OCI-LY1 (cell line): ENCODE results near the gene OLIG1.

ENCODE experiments used
- H2AFZ ChIP-seq: fragments of 200-600 bp; sonication (generic), shearing (Covaris generic); 2 replicates; pipeline ENCODE4 v1.6.0; 2014; ENCODE audit warnings: antibody characterized with exemption, mild to moderate bottlenecking, low read length
- H3F3A ChIP-seq: fragments of 200-600 bp; sonication (generic), shearing (Covaris generic); 2 replicates; pipeline ENCODE4 v1.6.0; 2014; ENCODE audit warnings: mild to moderate bottlenecking, antibody characterized with exemption, low read length, moderate library complexity; ENCODE audit not compliant: insufficient read depth
- H3K27ac ChIP-seq: fragments of 200-600 bp; sonication (generic); 2 replicates; pipeline ENCODE4 v1.5.1; 2014; ENCODE audit warnings: low read length, mixed run types, mild to moderate bottlenecking, low read depth; ENCODE audit not compliant: poor library complexity, severe bottlenecking
- H3K27me3 ChIP-seq: fragments of 200-600 bp; sonication (generic); 2 replicates; pipeline ENCODE4 v1.6.0; 2014; ENCODE audit warnings: antibody characterized with exemption, mild to moderate bottlenecking, low read length, moderate library complexity; ENCODE audit not compliant: insufficient read depth
- H3K36me3 ChIP-seq: fragments of 200-600 bp; sonication (generic); 2 replicates; pipeline ENCODE4 v1.6.1; 2014; ENCODE audit warnings: mild to moderate bottlenecking, antibody characterized with exemption, low read length, moderate library complexity, mixed read lengths; ENCODE audit not compliant: insufficient read depth
- H3K4me1 ChIP-seq: fragments of 200-600 bp; sonication (generic); 2 replicates; pipeline ENCODE4 v1.5.1; 2014; ENCODE audit warnings: mild to moderate bottlenecking, low read length, moderate library complexity; ENCODE audit not compliant: insufficient read depth, severe bottlenecking
- H3K4me2 ChIP-seq: fragments of 200-600 bp; sonication (generic), shearing (Covaris generic); 2 replicates; pipeline ENCODE4 v1.6.1; 2014; ENCODE audit warnings: low read length
- H3K4me3 ChIP-seq: fragments of 200-600 bp; sonication (generic); 2 replicates; pipeline ENCODE4 v1.5.1; 2014; ENCODE audit warnings: low read length, low read depth, mild to moderate bottlenecking, mixed read lengths; ENCODE audit not compliant: poor library complexity, severe bottlenecking
- H3K79me2 ChIP-seq: fragments of 200-600 bp; shearing (Covaris generic); 2 replicates; pipeline ENCODE4 v1.6.1; 2016; ENCODE audit warnings: mixed run types, low read length, mixed read lengths; ENCODE audit not compliant: insufficient read depth
- H3K9ac ChIP-seq: fragments of 200-600 bp; sonication (generic), shearing (Covaris generic); 2 replicates; pipeline ENCODE4 v1.6.1; 2014; ENCODE audit warnings: mild to moderate bottlenecking, low read length, mixed read lengths
- H3K9me2 ChIP-seq: fragments of 200-600 bp; sonication (generic), shearing (Covaris generic); 2 replicates; pipeline ENCODE4 v1.6.1; 2014; ENCODE audit warnings: low read depth, mild to moderate bottlenecking, low read length, mixed read lengths
- H3K9me3 ChIP-seq: fragments of 200-600 bp; shearing (Covaris generic); 2 replicates; pipeline ENCODE4 v1.6.1; 2014; ENCODE audit warnings: low read length, mixed read lengths
- H4K20me1 ChIP-seq: fragments of 200-600 bp; sonication (generic), shearing (Covaris generic); 2 replicates; pipeline ENCODE4 v1.6.0; 2016; ENCODE audit warnings: mild to moderate bottlenecking, low read length; ENCODE audit not compliant: insufficient read depth
- CTCF ChIP-seq: fragments of 200-600 bp; sonication (generic), shearing (Covaris generic); IDR thresholded peaks from 2 replicates; pipeline ENCODE4 v1.5.1; 2017; ENCODE audit warnings: mild to moderate bottlenecking, antibody characterized with exemption, low read length, moderate library complexity, mixed read lengths
- EZH2 ChIP-seq: fragments of 200-600 bp; sonication (generic), shearing (Covaris generic); IDR thresholded peaks from 2 replicates; pipeline ENCODE4 v1.8.0; 2017; ENCODE audit warnings: borderline replicate concordance, mixed run types, mild to moderate bottlenecking, antibody characterized with exemption, low read length, moderate library complexity, mixed read lengths

The OLIG1 gene

DNA sequence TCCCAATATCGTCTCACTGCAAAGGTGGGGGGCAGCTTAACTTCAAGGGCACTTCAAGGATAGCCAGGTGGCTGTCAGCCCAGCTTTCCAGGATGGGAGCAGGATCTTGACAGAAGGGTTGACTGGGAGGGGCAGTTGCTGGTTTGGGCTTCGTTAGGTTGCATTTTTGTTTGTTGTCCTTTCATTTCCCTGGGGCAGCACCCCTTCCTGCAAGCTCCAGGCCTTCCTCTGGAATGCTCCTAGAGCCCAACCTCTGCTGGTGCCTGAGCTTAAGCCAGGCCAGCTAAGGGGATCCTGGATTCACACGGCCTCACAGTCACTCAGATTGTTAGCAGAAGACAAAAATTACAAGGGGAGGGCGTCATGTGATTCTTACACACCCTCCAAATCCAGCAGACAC is 48.3 kb upstream of the OLIG1 start:
- Histone ChIP-seq H3K4me2 (no peak overlapping the region), H3K79me2 (no peaks in the 10 kb centered on the region), H2AFZ (no peak overlapping the region), H3K4me1 (no peaks in the 10 kb centered on the region), H3K9me3 (no peaks in the 10 kb centered on the region), H3K9me2 (no peaks in the 10 kb centered on the region), H3K4me3 (no peak overlapping the region), H3K27me3 (no peaks in the 10 kb centered on the region; the same call in 1 of the 2 replicates), H3F3A (no peaks in the 10 kb centered on the region), H4K20me1 (no peaks in the 10 kb centered on the region), H3K9ac (no peak overlapping the region), H3K27ac (no peak overlapping the region), H3K36me3 (no peaks in the 10 kb centered on the region)
- TF ChIP-seq CTCF (no peak), EZH2 (no peak)

GRCh38 chr21:33022489-33022827 is 47.5 kb upstream of the OLIG1 start:
- Histone ChIP-seq H3K4me3 (no peak overlapping the region), H3K4me1 (no peaks in the 10 kb centered on the region), H3K27ac (no peak overlapping the region), H3K36me3 (no peaks in the 10 kb centered on the region), H2AFZ (no peak overlapping the region), H3F3A (no peaks in the 10 kb centered on the region), H3K9ac (no peak overlapping the region), H3K4me2 (no peak overlapping the region), H3K27me3 (no peaks in the 10 kb centered on the region; the same call in 1 of the 2 replicates), H4K20me1 (no peaks in the 10 kb centered on the region), H3K79me2 (no peaks in the 10 kb centered on the region), H3K9me2 (no peaks in the 10 kb centered on the region), H3K9me3 (no peaks in the 10 kb centered on the region)
- TF ChIP-seq CTCF, result no peak
- TF ChIP-seq EZH2, result no peak

- Histone ChIP-seq H4K20me1 (no peaks in the 10 kb centered on the region), H3K27ac (no peak overlapping the region), H2AFZ (no peak overlapping the region), H3K9me3 (no peaks in the 10 kb centered on the region), H3K79me2 (no peaks in the 10 kb centered on the region), H3F3A (no peaks in the 10 kb centered on the region), H3K9ac (no peak overlapping the region), H3K27me3 (no peaks in the 10 kb centered on the region; the same call in 1 of the 2 replicates), H3K36me3 (no peaks in the 10 kb centered on the region), H3K4me3 (no peak overlapping the region), H3K4me1 (no peaks in the 10 kb centered on the region), H3K4me2 (no peak overlapping the region), H3K9me2 (no peaks in the 10 kb centered on the region)
- TF ChIP-seq EZH2 (no peak), CTCF (no peak)
Observed at GRCh38 chr21:33022828-33023573, 46.9 kb upstream of the OLIG1 start.
